DND-41 (cell line): ENCODE results near the gene TRIOBP.

ENCODE experiments used
- ATAC-seq: fragments of 200-7000 bp; cut with Tn5 transposase; 3 replicates; pipeline ENCODE4 v1.9.1; 2021; ENCODE audit warnings: low read depth; ENCODE audit not compliant: insufficient read depth
- DNase-seq: peaks from one replicate; pipeline ENCODE4 v3.0.0-alpha.2; 2020
- H2AFZ ChIP-seq: 2 replicates; pipeline ENCODE4 v1.6.0; 2012; ENCODE audit warnings: low read depth, low read length
- H3K27ac ChIP-seq: 2 replicates; pipeline ENCODE4 v1.5.1; 2012; ENCODE audit warnings: low read length, inconsistent platforms
- H3K27me3 ChIP-seq: fragments of 200-600 bp; sonication (generic); 2 replicates; pipeline ENCODE4 v1.6.0; 2012; ENCODE audit warnings: low read length, mild to moderate bottlenecking, inconsistent platforms; ENCODE audit not compliant: insufficient read depth, poor library complexity
- H3K36me3 ChIP-seq: 2 replicates; pipeline ENCODE4 v1.5.1; 2012; ENCODE audit warnings: low read length, inconsistent platforms; ENCODE audit not compliant: insufficient read depth
- H3K4me1 ChIP-seq: 2 replicates; pipeline ENCODE4 v1.5.1; 2012; ENCODE audit warnings: mild to moderate bottlenecking, low read length; ENCODE audit not compliant: insufficient read depth
- H3K4me2 ChIP-seq: 2 replicates; pipeline ENCODE4 v1.6.0; 2012; ENCODE audit warnings: mild to moderate bottlenecking, moderate library complexity, low read length, inconsistent platforms; ENCODE audit not compliant: insufficient read depth
- H3K4me3 ChIP-seq, 2 experiments: fragments of 200-600 bp in 1 of 2; shearing (Covaris generic) in 1 of 2; 2 replicates each; pipeline ENCODE4 v1.5.1; 2012 to 2016; ENCODE audit warnings: inconsistent platforms in 2 of 2, low read length in 2 of 2, mild to moderate bottlenecking in 2 of 2, low read depth in 1 of 2, moderate library complexity in 1 of 2
- H3K79me2 ChIP-seq: 2 replicates; pipeline ENCODE4 v1.6.0; 2012; ENCODE audit warnings: low read length, inconsistent platforms; ENCODE audit not compliant: insufficient read depth
- H3K9ac ChIP-seq: 2 replicates; pipeline ENCODE4 v1.6.0; 2012; ENCODE audit warnings: low read depth, mild to moderate bottlenecking, inconsistent platforms, low read length, moderate library complexity
- H3K9me3 ChIP-seq: 2 replicates; pipeline ENCODE4 v1.5.1; 2012; ENCODE audit warnings: low read length, moderate library complexity, mild to moderate bottlenecking, inconsistent platforms; ENCODE audit not compliant: insufficient read depth, severe bottlenecking
- H4K20me1 ChIP-seq: 2 replicates; pipeline ENCODE4 v1.6.0; 2012; ENCODE audit warnings: low read length; ENCODE audit not compliant: insufficient read depth
- CTCF ChIP-seq: IDR thresholded peaks from 2 replicates; pipeline ENCODE4 v1.5.1; 2012; ENCODE audit warnings: borderline replicate concordance, low read length, moderate library complexity, mild to moderate bottlenecking; ENCODE audit not compliant: poor library complexity, severe bottlenecking; ENCODE audit errors: extremely low read depth
- EZH2 ChIP-seq: IDR thresholded peaks from 3 replicates; pipeline ENCODE4 v1.6.1; 2012; ENCODE audit warnings: borderline replicate concordance, low read depth, mild to moderate bottlenecking, moderate library complexity, low read length, inconsistent platforms; ENCODE audit not compliant: severe bottlenecking

The TRIOBP gene

DNA sequence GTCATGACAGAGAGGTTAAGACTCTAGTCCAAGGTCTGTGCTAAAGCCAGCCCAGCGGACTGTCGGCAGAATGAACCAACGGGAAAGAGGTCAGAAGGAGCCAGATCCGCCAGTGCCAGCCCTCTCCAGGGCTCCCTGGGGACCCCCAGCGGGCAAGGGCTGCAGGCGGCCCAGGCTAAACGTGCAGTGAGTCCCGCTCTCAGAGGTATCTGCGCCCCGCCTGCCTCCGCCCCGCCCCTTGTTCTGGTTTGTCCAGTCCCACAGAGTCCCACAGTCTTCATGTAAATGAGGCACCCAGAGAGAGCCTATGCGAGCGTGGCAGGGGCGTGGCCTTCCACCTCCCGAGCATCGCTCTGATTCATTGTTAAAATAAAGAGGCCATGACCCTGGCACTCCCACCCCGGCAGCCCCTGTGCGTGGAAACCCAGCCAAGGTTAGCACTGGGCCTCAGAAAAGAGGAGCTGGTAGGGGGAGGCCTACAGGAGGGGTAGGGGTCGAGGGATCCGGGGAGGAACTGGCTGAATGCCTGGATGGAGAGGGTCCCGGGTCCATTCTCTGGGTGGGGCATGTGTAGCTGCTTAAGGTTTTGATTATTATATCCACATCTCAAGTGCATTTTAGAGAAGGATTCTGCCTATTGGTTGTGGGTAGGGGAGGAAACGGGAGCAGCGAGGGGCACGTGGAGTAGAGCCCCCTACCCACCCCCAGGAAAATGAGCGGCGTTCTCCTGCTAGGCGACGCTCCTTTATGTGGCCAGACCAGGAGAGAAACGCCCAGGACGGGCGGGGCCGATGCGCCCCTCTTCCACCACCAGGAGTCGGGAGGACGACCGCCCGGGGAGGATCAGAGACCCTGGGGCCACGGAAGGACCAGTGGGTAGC, at the start of gene TRIOBP:
TRIOBP (plus strand) TSS at position 392 of the 881 bp plus-strand sequence. CDS start 4,318 bp downstream, outside the sequence.
- no peak within 1 kb of the TSS for H3K9ac ChIP-seq
- TF ChIP-seq CTCF: no peak
- TF ChIP-seq EZH2: no peak
- H3K27ac ChIP-seq: no peak within 1 kb of the TSS
- H2AFZ ChIP-seq: no peak within 1 kb of the TSS
- H3K9me3 ChIP-seq: no peaks in the 10 kb centered on the region
- no peaks in the 10 kb centered on the region for H3K4me1 ChIP-seq
- H4K20me1 ChIP-seq: 0 out of 2 replicates have a peak, but pooled peaks cover 6% of the 10 kb centered on the region
- no peak within 1 kb of the TSS for H3K4me2 ChIP-seq
- no peak within 1 kb of the TSS for H3K4me3 ChIP-seq
- peak; percentile 91 for ATAC-seq
- H3K27me3 ChIP-seq: no peaks in the 10 kb centered on the region
- peaks cover 19% of the 10 kb centered on the region for H3K36me3 ChIP-seq
- DNase-seq: peak; percentile 77
- H3K79me2 ChIP-seq: no peaks in the 10 kb centered on the region

GRCh38 chr22:37647317-37647716, 49.5 kb upstream of the TRIOBP start:
- Histone ChIP-seq H3K4me2 (no peak overlapping the region), H3K4me3 (no peak overlapping the region), H3K9ac (no peak overlapping the region), H3K4me1 (no peaks in the 10 kb centered on the region), H3K79me2 (no peaks in the 10 kb centered on the region), H4K20me1 (no peaks in the 10 kb centered on the region), H2AFZ (no peak overlapping the region), H3K27me3 (no peaks in the 10 kb centered on the region), H3K36me3 (peaks cover 7% of the 10 kb centered on the region; the same call in 1 of the 2 replicates), H3K9me3 (no peaks in the 10 kb centered on the region), H3K27ac (no peak overlapping the region)
- no peak for TF ChIP-seq CTCF
- TF ChIP-seq EZH2: no peak
- DNase-seq (no peak), ATAC-seq (no peak)

DNA sequence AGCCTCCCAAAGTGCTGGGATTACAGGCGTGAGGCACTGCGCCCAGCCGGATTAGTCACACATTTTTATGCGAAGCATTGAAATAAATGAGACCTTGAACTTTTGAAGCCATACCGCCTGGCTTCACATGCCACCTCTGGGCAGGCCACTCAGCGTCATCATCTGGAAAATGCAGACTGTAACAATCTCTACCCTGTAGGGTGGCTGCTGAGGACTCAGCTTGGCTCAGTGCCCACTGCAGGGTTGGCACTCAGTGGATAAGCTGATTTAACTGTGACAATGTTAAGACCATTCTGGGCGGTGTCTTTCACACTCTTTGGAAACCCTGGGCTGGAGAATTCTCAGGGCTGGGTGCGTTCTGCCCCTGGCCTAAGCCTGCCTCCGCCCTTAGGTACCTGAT, 48.9 kb upstream of the TRIOBP start:
- Histone ChIP-seq H3K4me2 (no peak overlapping the region), H3K27ac (no peak overlapping the region), H3K4me3 (no peak overlapping the region), H3K27me3 (no peaks in the 10 kb centered on the region), H3K79me2 (no peaks in the 10 kb centered on the region), H3K36me3 (peaks cover 7% of the 10 kb centered on the region; the same call in 1 of the 2 replicates), H2AFZ (no peak overlapping the region), H3K9me3 (no peaks in the 10 kb centered on the region), H3K9ac (no peak overlapping the region), H3K4me1 (no peaks in the 10 kb centered on the region), H4K20me1 (no peaks in the 10 kb centered on the region)
- ATAC-seq: no peak
- no peak for DNase-seq
- TF ChIP-seq EZH2 (no peak), CTCF (no peak)
